Bronchial epithelial cell (primary cell): ENCODE measurements around the gene CDC42EP2. TPM values are rescaled to one million over a fixed set of nuclear protein-coding genes. Genes with fewer than 3 reads are reported as not detected.

ENCODE experiments used
- DNase-seq: peaks from one replicate; pipeline ENCODE4 v3.0.0-alpha.2; 2010; ENCODE audit warnings: low read depth
- FAIRE-seq: peaks from 2 replicates; lab custom pipeline; 2011; peaks lifted over from hg19 to GRCh38; lab: Jason Lieb, UNC
- H3K27me3 ChIP-seq: 2 replicates; pipeline ENCODE4 v1.5.1; 2011; ENCODE audit warnings: low read length; ENCODE audit not compliant: control insufficient read depth, insufficient read depth
- H3K36me3 ChIP-seq: 2 replicates; pipeline ENCODE4 v1.5.1; 2011; ENCODE audit warnings: low read length; ENCODE audit not compliant: control insufficient read depth, insufficient read depth
- H3K4me3 ChIP-seq: 2 replicates; pipeline ENCODE4 v1.5.1; 2011; ENCODE audit warnings: mild to moderate bottlenecking, low read depth, low read length, control low read depth
- CTCF ChIP-seq: IDR thresholded peaks from 2 replicates; pipeline ENCODE4 v1.5.1; 2011; ENCODE audit warnings: mild to moderate bottlenecking, moderate library complexity, low read length, control low read depth, inconsistent platforms; ENCODE audit not compliant: insufficient read depth, severe bottlenecking
- total RNA-seq: library from RNA; depleted of rRNA; stranded (reverse); fragments of >200 nt; gene quantifications from 2 replicates; pipeline ENCODE4 v1.2.1, GENCODE V29; 2014

CDC42EP2 gene
- total RNA-seq, 1 donor from 2014 or later, result 2.4 TPM

GRCh38 chr11:65278356-65278755 lies 36.3 kb upstream of the CDC42EP2 start:
- Histone ChIP-seq H3K27me3 (no peaks in the 10 kb centered on the region), H3K4me3 (no peak overlapping the region), H3K36me3 (peaks cover 5% of the 10 kb centered on the region)
- no peak for DNase-seq
- no peak for FAIRE-seq
- TF ChIP-seq CTCF, result no peak

- Histone ChIP-seq H3K36me3 (peaks cover 5% of the 10 kb centered on the region), H3K27me3 (no peaks in the 10 kb centered on the region), H3K4me3 (no peak overlapping the region)
- TF ChIP-seq CTCF, result no peak
- DNase-seq (no peak), FAIRE-seq (no peak)
Measured at GRCh38 chr11:65279279-65279678, 35.4 kb upstream of the CDC42EP2 start.

- no peak for FAIRE-seq
- no peak for TF ChIP-seq CTCF
- Histone ChIP-seq H3K36me3 (peaks cover 5% of the 10 kb centered on the region), H3K27me3 (no peaks in the 10 kb centered on the region), H3K4me3 (no peak overlapping the region)
- peak; percentile 95 for DNase-seq
Measured at GRCh38 chr11:65279741-65280440, 34.8 kb upstream of the CDC42EP2 start.

- FAIRE-seq, result peak; percentile 13
- no peaks in the 10 kb centered on the region for H3K27me3 ChIP-seq
- no peak for DNase-seq
- H3K36me3 ChIP-seq, result peaks cover 5% of the 10 kb centered on the region
- no peak overlapping the region for H3K4me3 ChIP-seq
- no peak for TF ChIP-seq CTCF
Measured at GRCh38 chr11:65280646-65281045, 34.0 kb upstream of the CDC42EP2 start.

- H3K36me3 ChIP-seq, result peaks cover 6% of the 10 kb centered on the region
- DNase-seq (no peak), FAIRE-seq (no peak)
- no peak for TF ChIP-seq CTCF
- H3K4me3 ChIP-seq, result no peak overlapping the region
- no peaks in the 10 kb centered on the region for H3K27me3 ChIP-seq
Measured at GRCh38 chr11:65286686-65287085, 28.0 kb upstream of the CDC42EP2 start.

- Histone ChIP-seq H3K36me3 (peaks cover 2% of the 10 kb centered on the region), H3K27me3 (no peaks in the 10 kb centered on the region), H3K4me3 (no peak overlapping the region)
- no peak for FAIRE-seq
- no peak for DNase-seq
- no peak for TF ChIP-seq CTCF
Measured at GRCh38 chr11:65287601-65288000, 27.1 kb upstream of the CDC42EP2 start.
